WERI-Rb-1 (cell line): Measurements from ENCODE around the gene PPP2R2C.

ENCODE experiments used
- DNase-seq: peaks from one replicate; pipeline ENCODE4 v3.0.0-alpha.2; 2020
- H3K27ac ChIP-seq: fragments of 250-450 bp; sonication (Bioruptor Pico); 2 replicates; pipeline ENCODE4 v1.5.1; 2020; ENCODE audit warnings: mild to moderate bottlenecking, moderate library complexity
- H3K27me3 ChIP-seq: fragments of 250-450 bp; sonication (Bioruptor Pico); 2 replicates; pipeline ENCODE4 v1.5.1; 2021; ENCODE audit warnings: mild to moderate bottlenecking, low read depth, moderate library complexity; ENCODE audit not compliant: insufficient read depth, severe bottlenecking
- H3K36me3 ChIP-seq: fragments of 250-450 bp; sonication (Bioruptor Pico); 2 replicates; pipeline ENCODE4 v1.5.1; 2020; ENCODE audit warnings: mild to moderate bottlenecking, moderate library complexity
- H3K4me3 ChIP-seq: 2 replicates; pipeline ENCODE4 v1.5.1; 2011; ENCODE audit warnings: low read depth, mild to moderate bottlenecking, control low read depth, low read length
- H3K9me3 ChIP-seq: fragments of 250-450 bp; sonication (Bioruptor Pico); 2 replicates; pipeline ENCODE4 v1.5.1; 2021; ENCODE audit warnings: mild to moderate bottlenecking, moderate library complexity; ENCODE audit not compliant: severe bottlenecking
- CTCF ChIP-seq: IDR thresholded peaks from 2 replicates; pipeline ENCODE4 v1.5.1; 2011; ENCODE audit warnings: low read depth, mild to moderate bottlenecking, control low read depth, inconsistent platforms, low read length

PPP2R2C gene

DNA sequence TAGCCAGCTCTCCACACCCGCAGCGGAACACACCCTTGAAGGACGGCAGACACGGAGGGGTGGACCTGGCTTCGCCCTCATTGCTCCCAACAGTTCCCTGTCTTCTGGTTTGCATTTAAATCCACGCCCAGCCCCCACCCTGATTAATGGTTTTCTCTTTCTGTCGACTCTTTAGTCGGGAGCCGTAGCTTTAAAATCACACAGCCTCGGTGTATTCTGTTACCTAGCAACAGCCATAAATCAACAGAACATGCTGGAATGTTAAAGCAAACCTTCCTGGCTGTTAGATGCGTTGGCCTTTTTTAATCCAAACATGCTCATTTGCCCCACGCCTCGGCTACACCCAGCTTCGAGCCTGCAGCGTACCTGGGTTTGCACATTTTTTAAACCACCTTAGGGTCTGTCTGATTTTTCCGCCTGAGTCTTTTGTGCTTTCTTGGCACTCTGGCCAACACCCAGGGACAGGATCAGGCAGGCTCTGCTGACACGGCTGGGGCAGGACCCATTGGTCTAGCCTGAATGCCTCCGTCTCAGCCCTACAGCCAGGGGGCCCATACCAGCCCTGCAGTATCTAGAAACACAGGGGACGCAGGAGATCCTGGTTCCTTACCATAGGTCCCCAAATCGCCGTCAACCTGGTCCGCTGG is 21.4 kb upstream of the PPP2R2C start:
- H3K9me3 ChIP-seq: no peaks in the 10 kb centered on the region
- H3K27me3 ChIP-seq: no peaks in the 10 kb centered on the region
- H3K27ac ChIP-seq: no peak overlapping the region
- no peak for DNase-seq
- H3K36me3 ChIP-seq: no peaks in the 10 kb centered on the region
- no peak for TF ChIP-seq CTCF
- H3K4me3 ChIP-seq: no peak overlapping the region

DNA sequence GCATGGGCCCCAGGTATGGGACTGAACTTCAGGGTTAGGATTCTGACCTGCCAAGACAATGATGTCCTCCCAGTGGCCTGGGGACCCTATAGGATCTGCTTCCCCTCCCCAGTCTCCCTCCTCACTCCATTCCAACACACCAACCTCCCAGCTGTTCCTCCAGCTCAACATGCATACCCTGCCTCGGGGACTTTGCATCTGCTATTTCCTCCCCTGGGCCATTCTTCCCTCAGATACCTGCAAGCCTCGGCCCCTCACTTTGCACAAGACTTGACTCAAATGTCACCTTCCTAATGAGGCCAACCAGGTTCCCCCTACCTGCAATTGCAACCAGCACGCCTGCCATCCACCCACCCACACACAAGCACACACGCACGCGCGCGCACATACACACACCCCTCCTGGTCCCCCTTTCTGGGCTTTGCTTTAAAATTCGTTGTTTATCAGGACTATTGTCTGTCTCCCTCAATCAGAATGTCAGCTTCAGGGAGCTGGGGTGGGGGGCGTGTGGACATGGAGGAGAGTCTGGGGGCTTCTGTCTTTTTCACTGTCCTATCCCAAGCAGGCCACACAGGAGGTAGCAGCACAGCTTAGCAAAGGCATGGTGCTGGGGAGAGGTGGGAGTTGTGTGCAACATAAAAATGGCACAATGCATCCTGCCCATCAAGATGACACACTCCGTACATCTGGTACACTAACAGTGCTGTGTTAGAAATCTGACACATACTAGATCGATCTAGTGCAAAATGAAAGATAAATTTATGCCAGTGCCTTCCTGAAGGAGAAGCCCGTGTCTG is 20.6 kb upstream of the PPP2R2C start:
- Histone ChIP-seq H3K9me3 (no peaks in the 10 kb centered on the region), H3K27me3 (no peaks in the 10 kb centered on the region), H3K27ac (no peak overlapping the region), H3K36me3 (no peaks in the 10 kb centered on the region), H3K4me3 (no peak overlapping the region)
- DNase-seq: no peak
- TF ChIP-seq CTCF: no peak

DNA sequence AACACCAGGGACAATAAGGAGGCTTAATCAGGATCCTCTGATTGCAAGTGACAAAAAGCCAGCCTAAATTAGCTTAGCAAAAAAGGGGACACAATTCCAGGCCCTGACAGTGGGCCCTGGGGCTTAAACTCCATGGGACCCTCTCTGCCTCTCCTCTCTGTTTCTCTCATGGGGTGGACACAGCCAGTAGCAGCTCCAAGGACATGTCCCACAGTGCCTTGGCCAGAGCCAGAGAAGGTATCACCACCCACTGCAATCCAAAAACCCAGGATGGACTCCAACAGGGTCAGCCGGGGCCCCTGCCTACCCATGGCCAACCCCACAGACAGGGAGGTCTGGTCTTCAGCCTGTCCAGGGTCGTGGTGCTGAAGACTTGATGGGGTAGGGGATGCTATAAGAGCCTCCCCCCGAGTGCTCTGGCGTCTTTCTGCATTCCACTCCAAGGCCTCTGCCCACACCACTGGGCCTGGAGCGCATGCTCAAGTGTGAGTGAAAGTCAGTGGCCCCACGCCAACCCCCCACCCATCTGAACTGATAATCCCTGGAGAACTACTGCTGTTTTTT is 19.7 kb upstream of the PPP2R2C start:
- no peak for DNase-seq
- no peak for TF ChIP-seq CTCF

GRCh38 chr4:6491235-6491634 is 18.8 kb upstream of the PPP2R2C start:
- DNase-seq: no peak
- Histone ChIP-seq H3K9me3 (no peaks in the 10 kb centered on the region), H3K36me3 (no peaks in the 10 kb centered on the region), H3K27ac (no peak overlapping the region), H3K4me3 (no peak overlapping the region), H3K27me3 (no peaks in the 10 kb centered on the region)
- TF ChIP-seq CTCF: no peak

More for the DNA sequence above, 19.7 kb upstream of the PPP2R2C start:
- no peaks in the 10 kb centered on the region for H3K27me3 ChIP-seq
- no peak overlapping the region for H3K27ac ChIP-seq
- no peak overlapping the region for H3K4me3 ChIP-seq
- H3K36me3 ChIP-seq: no peaks in the 10 kb centered on the region
- H3K9me3 ChIP-seq: no peaks in the 10 kb centered on the region

- Histone ChIP-seq H3K9me3 (no peaks in the 10 kb centered on the region), H3K27me3 (no peaks in the 10 kb centered on the region), H3K4me3 (no peak overlapping the region), H3K27ac (no peak overlapping the region), H3K36me3 (no peaks in the 10 kb centered on the region)
- TF ChIP-seq CTCF: no peak
- DNase-seq: no peak
Observed at GRCh38 chr4:6489927-6490326, 17.5 kb upstream of the PPP2R2C start.
